Natural killer cell (primary cell): ENCODE data around the gene FAH. TPM values are rescaled to one million over a fixed set of nuclear protein-coding genes. Genes with fewer than 3 reads are reported as not detected.

Experiments used
- ATAC-seq, 3 donors: fragments of 150-1000 bp in 2 of 3; fragments of 200-7000 bp in 1 of 3; cut with Tn5 transposase; 1 replicate in 1 of 3; 2 replicates in 2 of 3; pipeline ENCODE4 v1.10.0; 2021; ENCODE audit warnings: mild to moderate bottlenecking in 2 of 3, moderate library complexity in 2 of 3
- DNase-seq, 2 donors: peaks; one replicate each; pipeline versions ENCODE4 v3.0.0 to v3.0.0-alpha.2; 2013 to 2021; ENCODE audit warnings: mixed read lengths in 1 of 2
- H3K27ac ChIP-seq: one replicate; pipeline ENCODE4 v1.5.1; 2013; ENCODE audit warnings: mild to moderate bottlenecking, low read length
- H3K27me3 ChIP-seq: one replicate; pipeline ENCODE4 v1.6.1; 2013; ENCODE audit warnings: low read length; ENCODE audit not compliant: control insufficient read depth, insufficient read depth
- H3K36me3 ChIP-seq: one replicate; pipeline ENCODE4 v1.6.1; 2013; ENCODE audit warnings: low read length; ENCODE audit not compliant: control insufficient read depth, insufficient read depth
- H3K4me1 ChIP-seq: one replicate; pipeline ENCODE4 v1.6.1; 2013; ENCODE audit warnings: low read length; ENCODE audit not compliant: control insufficient read depth, insufficient read depth
- H3K4me3 ChIP-seq: one replicate; pipeline ENCODE4 v1.5.1; 2013; ENCODE audit warnings: low read length
- H3K9me3 ChIP-seq: one replicate; pipeline ENCODE4 v1.6.1; 2013; ENCODE audit warnings: low read length; ENCODE audit not compliant: control insufficient read depth, insufficient read depth
- H3K27ac Mint-ChIP-seq, 2 donors: one replicate each; pipeline ENCODE4 v1.8.0; 2022; ENCODE audit warnings: mild to moderate bottlenecking in 2 of 2, mixed read lengths in 2 of 2, moderate library complexity in 1 of 2
- H3K27me3 Mint-ChIP-seq, 2 donors: one replicate each; pipeline ENCODE4 v1.8.0; 2022; ENCODE audit warnings: low read depth in 2 of 2, mixed read lengths in 2 of 2
- H3K36me3 Mint-ChIP-seq: one replicate; pipeline ENCODE4 v1.8.0; 2022; ENCODE audit warnings: mixed read lengths
- H3K4me1 Mint-ChIP-seq, 2 donors: one replicate each; pipeline ENCODE4 v1.8.0; 2022; ENCODE audit warnings: mixed read lengths in 2 of 2
- H3K4me3 Mint-ChIP-seq: one replicate; pipeline ENCODE4 v1.8.0; 2022; ENCODE audit warnings: mild to moderate bottlenecking, moderate library complexity, mixed read lengths
- H3K9me3 Mint-ChIP-seq, 2 donors: one replicate each; pipeline ENCODE4 v1.8.0; 2022; ENCODE audit warnings: mixed read lengths in 2 of 2
- WGBS: methylation state at CpG from one replicate; pipeline ENCODE4 v1.1.7; 2013; ENCODE audit warnings: missing lambda C conversion rate; ENCODE audit not compliant: insufficient coverage; 5-methylcytosine and 5-hydroxymethylcytosine counted together
- intact Hi-C: fragments of 100-400 bp; cut with micrococcal nuclease; formaldehyde crosslinking; loops from one replicate; pipeline ENCODE4 v1.14.2; 2022
- total RNA-seq, 4 donors: library from RNA; stranded (reverse); fragments of 120-200 nt in 1 of 4; gene quantifications; one replicate each; pipeline versions ENCODE4 v1.2.3 to v1.2.4, GENCODE V29; 2013 to 2022
- TF ChIP-seq, protein P1 (sequence below): fragments of 200-600 bp; IDR thresholded peaks from one replicate; pipeline ENCODE4 v1.8.0; 2022; ENCODE audit warnings: antibody characterized with exemption

Gene FAH
- total RNA-seq, 3 donors from 2014 or later (not counting 1 experiment from before 2014, with no cell fraction given), result 12.4 to 14.1 (median 13.5) TPM

DNA sequence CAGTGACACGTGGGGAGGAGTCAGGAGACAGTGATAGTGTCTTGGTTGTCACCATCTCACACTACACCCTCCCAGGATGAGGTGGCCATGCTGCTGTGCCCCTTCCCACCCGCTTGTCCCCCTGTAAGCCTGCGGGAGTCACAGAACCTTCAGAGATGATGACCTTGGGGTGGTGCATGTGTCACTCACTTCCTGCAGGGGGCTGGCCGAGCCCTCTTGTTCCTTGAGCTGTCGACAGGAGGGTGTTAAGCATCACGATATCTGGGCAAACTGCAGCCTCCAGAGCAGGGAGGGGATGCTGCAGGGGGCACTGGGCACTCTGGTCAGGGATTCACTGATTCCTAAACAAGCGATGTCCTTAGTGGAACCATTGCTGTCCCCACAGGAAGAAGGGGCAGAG, 27.7 kb downstream of the FAH start:
- Mint-ChIP-seq H3K9me3 (no peaks in the 10 kb centered on the region), H3K4me3 (no peak overlapping the region), H3K36me3 (no peaks in the 10 kb centered on the region), H3K4me1 (no peaks in the 10 kb centered on the region), H3K27ac (no peak overlapping the region), H3K27me3 (no peaks in the 10 kb centered on the region)
- no peaks in the 10 kb centered on the region for H3K4me1 ChIP-seq
- DNase-seq (no peak), ATAC-seq (no peak)
- no peaks in the 10 kb centered on the region for H3K9me3 ChIP-seq
- H3K27me3 ChIP-seq, result no peaks in the 10 kb centered on the region
- no peaks in the 10 kb centered on the region for H3K36me3 ChIP-seq
- no peak overlapping the region for H3K27ac ChIP-seq
- intact Hi-C loops, result no loop called here
- no peak overlapping the region for H3K4me3 ChIP-seq
- TF ChIP-seq, protein P1, sequence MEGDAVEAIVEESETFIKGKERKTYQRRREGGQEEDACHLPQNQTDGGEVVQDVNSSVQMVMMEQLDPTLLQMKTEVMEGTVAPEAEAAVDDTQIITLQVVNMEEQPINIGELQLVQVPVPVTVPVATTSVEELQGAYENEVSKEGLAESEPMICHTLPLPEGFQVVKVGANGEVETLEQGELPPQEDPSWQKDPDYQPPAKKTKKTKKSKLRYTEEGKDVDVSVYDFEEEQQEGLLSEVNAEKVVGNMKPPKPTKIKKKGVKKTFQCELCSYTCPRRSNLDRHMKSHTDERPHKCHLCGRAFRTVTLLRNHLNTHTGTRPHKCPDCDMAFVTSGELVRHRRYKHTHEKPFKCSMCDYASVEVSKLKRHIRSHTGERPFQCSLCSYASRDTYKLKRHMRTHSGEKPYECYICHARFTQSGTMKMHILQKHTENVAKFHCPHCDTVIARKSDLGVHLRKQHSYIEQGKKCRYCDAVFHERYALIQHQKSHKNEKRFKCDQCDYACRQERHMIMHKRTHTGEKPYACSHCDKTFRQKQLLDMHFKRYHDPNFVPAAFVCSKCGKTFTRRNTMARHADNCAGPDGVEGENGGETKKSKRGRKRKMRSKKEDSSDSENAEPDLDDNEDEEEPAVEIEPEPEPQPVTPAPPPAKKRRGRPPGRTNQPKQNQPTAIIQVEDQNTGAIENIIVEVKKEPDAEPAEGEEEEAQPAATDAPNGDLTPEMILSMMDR, result no peak
- whole genome bisulfite sequencing, result 94% methylated on average over 6 of the region's 7 CpGs

DNA sequence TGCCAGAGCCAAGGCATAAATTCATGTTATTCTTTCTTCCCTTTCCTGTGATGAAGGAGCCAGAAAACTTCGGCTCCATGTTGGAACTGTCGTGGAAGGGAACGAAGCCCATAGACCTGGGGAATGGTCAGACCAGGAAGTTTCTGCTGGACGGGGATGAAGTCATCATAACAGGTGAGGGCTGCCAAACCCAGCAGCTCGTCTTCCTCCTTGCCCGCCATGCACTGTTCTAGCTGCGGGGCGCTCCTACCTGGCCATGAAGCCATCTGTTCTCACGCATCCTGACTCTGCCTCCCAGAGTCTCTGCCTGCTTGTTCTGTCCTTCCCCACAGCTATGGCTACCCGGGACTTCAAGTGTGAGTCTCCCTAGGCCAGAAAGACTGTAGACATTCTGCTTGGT, 28.2 kb downstream of the FAH start:
- Histone ChIP-seq H3K4me1 (no peaks in the 10 kb centered on the region), H3K27ac (no peak overlapping the region), H3K4me3 (no peak overlapping the region), H3K27me3 (no peaks in the 10 kb centered on the region), H3K36me3 (no peaks in the 10 kb centered on the region), H3K9me3 (no peaks in the 10 kb centered on the region)
- 96% methylated on average over 10 of the region's 10 CpGs for WGBS
- no peak for DNase-seq
- intact Hi-C loops, result no loop called here
- no peaks in the 10 kb centered on the region for H3K4me1 Mint-ChIP-seq
- ATAC-seq, result no peak
- no peak overlapping the region for H3K27ac Mint-ChIP-seq
- H3K9me3 Mint-ChIP-seq, result no peaks in the 10 kb centered on the region
- no peaks in the 10 kb centered on the region for H3K27me3 Mint-ChIP-seq
- TF ChIP-seq, protein P1, result no peak
- no peaks in the 10 kb centered on the region for H3K36me3 Mint-ChIP-seq
- no peak overlapping the region for H3K4me3 Mint-ChIP-seq

DNA sequence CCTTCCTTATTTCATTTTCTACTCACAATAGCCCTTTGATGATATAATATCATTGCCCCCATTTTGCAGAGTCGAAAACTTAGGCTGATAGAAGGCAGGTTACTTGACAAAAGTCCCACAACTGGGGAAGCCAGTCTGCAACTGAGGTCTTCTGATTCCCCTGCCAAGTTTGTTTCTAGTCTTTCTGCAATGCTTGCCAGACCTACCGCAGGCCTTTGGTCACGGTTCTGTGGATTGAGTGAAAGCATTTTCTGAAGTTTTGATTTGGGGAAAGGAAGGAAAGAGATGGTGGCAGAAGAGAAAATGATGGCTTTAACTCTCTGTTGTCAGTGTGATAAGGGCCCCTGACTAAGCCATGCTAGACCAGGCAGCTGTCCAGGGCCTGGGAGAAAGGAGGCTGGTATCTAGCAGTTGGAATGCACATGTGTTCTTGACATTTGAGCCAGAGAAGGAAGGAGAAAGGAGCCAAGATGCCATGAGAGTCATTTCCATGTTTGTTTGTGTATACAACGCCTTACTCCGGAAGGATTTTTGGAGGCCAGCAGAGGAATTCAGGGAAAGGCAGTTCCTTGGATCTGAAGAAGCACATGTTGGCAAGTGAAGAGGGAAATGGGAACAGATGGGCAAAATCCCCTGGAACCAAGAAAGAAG, 29.9 kb downstream of the FAH start:
- no peaks in the 10 kb centered on the region for H3K9me3 ChIP-seq
- no peaks in the 10 kb centered on the region for H3K4me1 ChIP-seq
- WGBS, result 95% methylated on average over 5 of the region's 5 CpGs
- Mint-ChIP-seq H3K4me3 (no peak overlapping the region), H3K36me3 (no peaks in the 10 kb centered on the region), H3K9me3 (no peaks in the 10 kb centered on the region), H3K27me3 (no peaks in the 10 kb centered on the region), H3K4me1 (no peaks in the 10 kb centered on the region), H3K27ac (no peak overlapping the region)
- TF ChIP-seq, protein P1, result no peak
- no peak for DNase-seq
- no peaks in the 10 kb centered on the region for H3K27me3 ChIP-seq
- no peak overlapping the region for H3K27ac ChIP-seq
- intact Hi-C loops, result no loop called here
- H3K36me3 ChIP-seq, result no peaks in the 10 kb centered on the region
- no peak overlapping the region for H3K4me3 ChIP-seq
- no peak for ATAC-seq

DNA sequence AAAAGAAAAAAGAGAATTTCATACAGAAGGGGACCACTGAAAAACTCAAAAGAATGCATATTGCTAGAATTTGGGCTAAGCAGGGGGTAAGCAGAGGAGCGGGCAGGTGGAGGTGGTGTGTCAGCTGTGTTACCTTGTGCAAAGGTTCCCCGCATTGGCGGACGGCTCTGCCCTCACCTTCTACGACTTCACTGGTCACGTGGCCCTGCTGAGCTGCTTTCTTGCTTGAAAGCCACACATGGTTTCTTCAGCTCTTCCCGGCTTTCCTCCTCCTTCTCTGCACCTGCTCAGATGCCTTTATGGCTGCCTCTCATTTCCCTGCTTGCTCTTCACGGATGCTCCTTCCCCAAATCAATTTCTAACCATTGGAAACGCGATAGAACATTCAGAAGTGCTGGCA, 30.5 kb downstream of the FAH start:
- Histone ChIP-seq H3K4me3 (no peak overlapping the region), H3K9me3 (no peaks in the 10 kb centered on the region), H3K27ac (no peak overlapping the region), H3K36me3 (no peaks in the 10 kb centered on the region), H3K27me3 (no peaks in the 10 kb centered on the region), H3K4me1 (no peaks in the 10 kb centered on the region)
- Mint-ChIP-seq H3K27ac (no peak overlapping the region), H3K9me3 (no peaks in the 10 kb centered on the region), H3K4me3 (no peak overlapping the region), H3K4me1 (no peaks in the 10 kb centered on the region), H3K36me3 (no peaks in the 10 kb centered on the region), H3K27me3 (no peaks in the 10 kb centered on the region)
- TF ChIP-seq, protein P1, result no peak
- no peak for ATAC-seq
- intact Hi-C loops, result no loop called here
- no peak for DNase-seq
- WGBS, result 95% methylated on average over 10 of the region's 10 CpGs
